ENCODE data around the gene SPRY4. TPM values are rescaled to one million over a fixed set of nuclear protein-coding genes. Genes with fewer than 3 reads are reported as not detected.

Gene SPRY4
- total RNA-seq, 3 donors from 2014 or later = 13.0 to 18.0 (median 14.5) TPM

DNA sequence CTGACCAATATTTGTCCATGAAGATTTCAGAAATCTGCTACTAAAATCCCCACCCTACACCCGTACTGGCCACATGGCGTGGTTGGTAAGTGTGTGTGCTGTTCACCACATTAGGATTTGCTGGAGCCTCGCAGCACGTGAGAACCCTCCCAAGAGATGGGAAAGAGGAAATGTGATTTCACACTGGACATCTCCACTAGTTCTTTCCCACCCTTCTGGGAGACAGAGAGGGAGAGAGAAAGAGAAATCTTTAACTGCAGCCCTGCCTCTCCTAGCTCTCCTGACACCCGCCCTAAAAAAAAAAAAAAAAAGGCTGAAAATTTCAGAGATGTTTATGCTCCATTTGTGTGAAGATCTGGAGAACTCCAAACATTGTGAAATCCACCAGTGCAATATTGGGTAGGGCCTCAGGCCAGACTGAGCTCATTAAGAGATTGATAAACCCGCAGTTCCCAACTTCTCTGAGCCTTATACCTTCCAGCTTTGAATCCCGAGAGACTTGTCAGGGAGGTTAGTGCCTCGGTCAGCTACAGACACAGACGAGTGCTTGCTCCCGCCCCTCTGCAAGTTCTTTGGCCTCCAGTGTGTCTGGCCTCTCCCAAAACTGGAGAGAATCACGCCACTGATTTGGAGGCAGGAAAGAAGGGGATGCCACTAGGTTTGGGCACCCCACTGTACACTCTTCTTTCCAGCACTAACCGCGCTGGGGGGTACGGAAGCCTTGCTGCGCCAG is 1.9 kb downstream of the SPRY4 start:
- H3K4me3 ChIP-seq = peak overlapping the region; percentile 58 to 93 (median 82)
- no peaks in the 10 kb centered on the region for H3K36me3 ChIP-seq
- no peaks in the 10 kb centered on the region for H3K9me3 ChIP-seq
- TF ChIP-seq, protein P1, sequence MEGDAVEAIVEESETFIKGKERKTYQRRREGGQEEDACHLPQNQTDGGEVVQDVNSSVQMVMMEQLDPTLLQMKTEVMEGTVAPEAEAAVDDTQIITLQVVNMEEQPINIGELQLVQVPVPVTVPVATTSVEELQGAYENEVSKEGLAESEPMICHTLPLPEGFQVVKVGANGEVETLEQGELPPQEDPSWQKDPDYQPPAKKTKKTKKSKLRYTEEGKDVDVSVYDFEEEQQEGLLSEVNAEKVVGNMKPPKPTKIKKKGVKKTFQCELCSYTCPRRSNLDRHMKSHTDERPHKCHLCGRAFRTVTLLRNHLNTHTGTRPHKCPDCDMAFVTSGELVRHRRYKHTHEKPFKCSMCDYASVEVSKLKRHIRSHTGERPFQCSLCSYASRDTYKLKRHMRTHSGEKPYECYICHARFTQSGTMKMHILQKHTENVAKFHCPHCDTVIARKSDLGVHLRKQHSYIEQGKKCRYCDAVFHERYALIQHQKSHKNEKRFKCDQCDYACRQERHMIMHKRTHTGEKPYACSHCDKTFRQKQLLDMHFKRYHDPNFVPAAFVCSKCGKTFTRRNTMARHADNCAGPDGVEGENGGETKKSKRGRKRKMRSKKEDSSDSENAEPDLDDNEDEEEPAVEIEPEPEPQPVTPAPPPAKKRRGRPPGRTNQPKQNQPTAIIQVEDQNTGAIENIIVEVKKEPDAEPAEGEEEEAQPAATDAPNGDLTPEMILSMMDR (IDR thresholded peaks at IDR 0.05) = no peak
- no peak for TF ChIP-seq POLR2AphosphoS5 (IDR thresholded peaks at IDR 0.05)
- no peak for TF ChIP-seq POLR2A (IDR thresholded peaks at IDR 0.05)
- no peaks in the 10 kb centered on the region for H3K27me3 ChIP-seq
- H3K27ac ChIP-seq = peak overlapping the region; percentile 92 to 93
- intact Hi-C loops (cut with DNase I; ENCODE audit: low total_unique reads) = no loop called here
- peaks cover 5 to 6% of the 10 kb centered on the region in 2 donors for H3K4me1 ChIP-seq
- DNase-seq (ENCODE audit: low spot score in 2 of 2) = no peak

DNA sequence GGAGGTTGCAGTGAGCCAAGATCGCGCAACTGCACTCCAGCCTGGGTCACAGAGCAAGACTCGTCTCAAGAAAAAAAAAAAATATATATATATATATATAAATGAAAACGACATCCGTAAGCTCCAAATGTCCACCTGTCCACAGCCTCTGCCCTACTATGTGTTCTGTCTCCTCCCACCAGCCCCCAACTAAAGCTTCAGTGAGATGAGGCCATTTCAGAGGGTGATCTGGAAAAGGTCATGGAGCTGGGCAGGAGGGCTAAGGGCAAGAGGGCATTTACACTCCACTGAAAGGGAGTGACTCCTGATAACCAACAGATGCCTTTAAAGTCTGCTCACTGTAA is 2.4 kb downstream of the SPRY4 start:
- H3K4me1 ChIP-seq = peaks cover 5 to 6% of the 10 kb centered on the region in 2 donors
- no peaks in the 10 kb centered on the region for H3K36me3 ChIP-seq
- TF ChIP-seq, protein P1 (IDR thresholded peaks at IDR 0.05) = no peak
- TF ChIP-seq POLR2A (IDR thresholded peaks at IDR 0.05) (no peak), POLR2AphosphoS5 (IDR thresholded peaks at IDR 0.05) (no peak)
- no peaks in the 10 kb centered on the region for H3K9me3 ChIP-seq
- intact Hi-C loops (cut with DNase I; ENCODE audit: low total_unique reads) = no loop called here
- no peaks in the 10 kb centered on the region for H3K27me3 ChIP-seq
- DNase-seq (ENCODE audit: low spot score in 2 of 2) = no peak
- H3K4me3 ChIP-seq = peak overlapping the region; percentile 58 to 93 (median 82)
- H3K27ac ChIP-seq = peak overlapping the region in 1 of 2 donors; percentile 74

DNA sequence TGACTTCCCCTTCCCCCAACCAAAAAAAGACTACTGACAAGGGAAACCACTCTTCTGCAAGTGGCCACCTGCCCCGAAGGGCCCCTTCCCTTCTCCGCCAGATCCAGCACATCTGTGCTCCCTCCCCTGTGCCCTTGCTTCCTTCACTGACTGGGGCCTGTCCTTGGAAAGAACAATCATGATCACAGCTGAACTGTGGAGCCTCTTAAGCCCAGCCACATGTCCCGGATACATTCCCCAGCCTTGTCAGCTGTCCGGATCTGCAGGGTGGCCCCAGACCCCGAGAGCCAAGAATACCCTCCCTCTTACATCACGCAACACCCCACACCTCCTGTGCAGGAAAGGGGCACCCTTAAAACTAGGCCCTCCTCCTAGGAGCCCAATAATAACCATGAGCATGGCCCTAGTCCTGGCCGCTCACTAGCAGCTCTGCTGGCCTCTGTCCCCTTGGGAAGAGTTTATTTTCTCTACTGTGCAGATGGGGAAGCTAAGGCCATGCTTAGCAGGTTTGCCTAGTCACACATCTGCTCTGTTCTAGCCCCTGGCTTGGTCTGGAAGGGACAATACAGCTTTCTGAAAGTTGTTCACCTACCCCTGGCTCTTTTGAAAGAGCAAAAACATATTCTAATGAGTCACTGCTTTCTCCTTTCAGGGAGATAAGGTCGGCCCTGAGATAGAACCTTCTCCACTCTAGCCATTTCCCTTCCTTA is 3.8 kb downstream of the SPRY4 start:
- no peaks in the 10 kb centered on the region for H3K36me3 ChIP-seq
- no peaks in the 10 kb centered on the region for H3K27me3 ChIP-seq
- peak overlapping the region in 2 of 3 donors; percentile 21 to 53 for H3K4me3 ChIP-seq
- DNase-seq (ENCODE audit: low spot score in 2 of 2) = no peak
- H3K4me1 ChIP-seq = peaks cover 5 to 12% of the 10 kb centered on the region in 2 donors
- peak overlapping the region; percentile 31 to 69 for H3K27ac ChIP-seq
- intact Hi-C loops (cut with DNase I; ENCODE audit: low total_unique reads) = no loop called here
- TF ChIP-seq, protein P1 (IDR thresholded peaks at IDR 0.05) = no peak
- no peak for TF ChIP-seq POLR2AphosphoS5 (IDR thresholded peaks at IDR 0.05)
- TF ChIP-seq POLR2A (IDR thresholded peaks at IDR 0.05) = no peak
- H3K9me3 ChIP-seq = no peaks in the 10 kb centered on the region

GRCh38 chr5:142320430-142320738 is 4.4 kb downstream of the SPRY4 start:
- intact Hi-C loops (cut with DNase I; ENCODE audit: low total_unique reads) = no loop called here
- H3K27ac ChIP-seq = peak overlapping the region; percentile 31 to 69
- TF ChIP-seq POLR2AphosphoS5 (IDR thresholded peaks at IDR 0.05) (no peak), POLR2A (IDR thresholded peaks at IDR 0.05) (no peak)
- TF ChIP-seq, protein P1 (IDR thresholded peaks at IDR 0.05) = no peak
- H3K36me3 ChIP-seq = no peaks in the 10 kb centered on the region
- no peak for DNase-seq (ENCODE audit: low spot score in 2 of 2)
- no peaks in the 10 kb centered on the region for H3K27me3 ChIP-seq
- H3K4me3 ChIP-seq = peak overlapping the region in 2 of 3 donors; percentile 21 to 53
- H3K4me1 ChIP-seq = peaks cover 5 to 17% of the 10 kb centered on the region in 2 donors
- H3K9me3 ChIP-seq = no peaks in the 10 kb centered on the region
